GM12878 (cell line): ENCODE data around the gene VEZF1. TPM values are rescaled to one million over a fixed set of nuclear protein-coding genes. Genes with fewer than 3 reads are reported as not detected.

Experiments used
- ATAC-seq: fragments of 200-7000 bp; cut with Tn5 transposase; 3 replicates; pipeline ENCODE4 v1.9.1; 2020; ENCODE audit warnings: mild to moderate bottlenecking, moderate library complexity
- BruUV-seq: library from RNA; stranded (reverse); fragments of 400-500 nt; replicated peaks from 2 replicates; lab custom pipeline; 2021; lab: Mats Ljungman, UMichigan
- CTCF ChIA-PET: fragments of 300-600 bp; sonication (Branson Sonifier 250); formaldehyde crosslinking; extraction: SDS; loops from one replicate; lab custom pipeline; 2021; ENCODE audit warnings: inconsistent platforms; lab: Yijun Ruan, JAX
- POLR2A ChIA-PET: fragments of 350-600 bp; formaldehyde crosslinking; extraction: SDS; loops from one replicate; lab custom pipeline; 2021; ENCODE audit warnings: inconsistent platforms; lab: Charles Lee
- RAD21 ChIA-PET: fragments of 300-600 bp; sonication (Branson Sonifier 250); formaldehyde crosslinking; loops from one replicate; lab custom pipeline; 2023; ENCODE audit warnings: antibody characterized with exemption; ENCODE audit not compliant: unreplicated experiment; lab: Charles Lee
- SMC1A ChIA-PET: fragments of 300-600 bp; sonication (Branson Sonifier 250); formaldehyde crosslinking; loops from one replicate; lab custom pipeline; 2023; ENCODE audit not compliant: unreplicated experiment, uncharacterized antibody; lab: Charles Lee
- DNase-seq: peaks from one replicate; pipeline ENCODE4 v3.0.0-alpha.2; 2011; ENCODE audit warnings: low read depth, low spot score
- FAIRE-seq: peaks from 3 replicates; lab custom pipeline; 2011; peaks lifted over from hg19 to GRCh38; lab: Jason Lieb, UNC
- H2AFZ ChIP-seq: 2 replicates; pipeline ENCODE4 v1.6.0; 2011; ENCODE audit warnings: low read depth, low read length, control low read depth; ENCODE audit not compliant: control insufficient read depth
- H3K27ac ChIP-seq: 2 replicates; pipeline ENCODE4 v1.5.1; 2011; ENCODE audit warnings: control low read depth; ENCODE audit not compliant: control insufficient read depth, insufficient read depth
- H3K27me3 ChIP-seq, 2 experiments: replicated peaks in 1 of 2; 2 replicates each; pipeline versions ENCODE4 v1.6.0 to v1.6.1; 2011; ENCODE audit warnings: low read length in 1 of 2; ENCODE audit not compliant: control insufficient read depth in 2 of 2, insufficient read depth in 2 of 2
- H3K36me3 ChIP-seq, 2 experiments: 2 replicates each; pipeline ENCODE4 v1.5.1; 2011; ENCODE audit warnings: low read length in 1 of 2; ENCODE audit not compliant: control insufficient read depth in 2 of 2, insufficient read depth in 2 of 2
- H3K4me1 ChIP-seq: 2 replicates; pipeline ENCODE4 v1.6.1; 2011; ENCODE audit warnings: mild to moderate bottlenecking, low read length, moderate library complexity, mixed read lengths; ENCODE audit not compliant: control insufficient read depth, insufficient read depth
- H3K4me2 ChIP-seq: 2 replicates; pipeline ENCODE4 v1.6.0; 2011; ENCODE audit warnings: control low read depth; ENCODE audit not compliant: control insufficient read depth, insufficient read depth
- H3K4me3 ChIP-seq: fragments of 200-600 bp; sonication (generic); 2 replicates; pipeline ENCODE4 v1.5.1; 2016
- H3K79me2 ChIP-seq: 2 replicates; pipeline ENCODE4 v1.6.0; 2011; ENCODE audit warnings: low read length; ENCODE audit not compliant: control insufficient read depth, insufficient read depth
- H3K9ac ChIP-seq: 2 replicates; pipeline ENCODE4 v1.8.0; 2011; ENCODE audit warnings: low read length, control low read depth, mixed read lengths; ENCODE audit not compliant: control insufficient read depth, insufficient read depth
- H3K9me3 ChIP-seq: replicated peaks from 3 replicates; pipeline ENCODE4 v1.5.1; 2011; ENCODE audit warnings: mild to moderate bottlenecking, low read length; ENCODE audit not compliant: control insufficient read depth, insufficient read depth
- H4K20me1 ChIP-seq: 2 replicates; pipeline ENCODE4 v1.6.0; 2011; ENCODE audit not compliant: control insufficient read depth, insufficient read depth
- BACH1 ChIP-seq: fragments of 450-650 bp; IDR thresholded peaks from 2 replicates; pipeline ENCODE4 v1.6.1; 2017; ENCODE audit warnings: mild to moderate bottlenecking, borderline replicate concordance
- DPF2 ChIP-seq: fragments of 450-650 bp; IDR thresholded peaks from 2 replicates; pipeline ENCODE4 v1.6.1; 2017; ENCODE audit warnings: mild to moderate bottlenecking
- EGR1 ChIP-seq, 2 experiments: IDR thresholded peaks; 1 replicate in 1 of 2; 2 replicates in 1 of 2; pipeline ENCODE4 v1.6.1; 2011 to 2012; ENCODE audit warnings: low read depth in 2 of 2, low read length in 2 of 2, borderline replicate concordance in 1 of 2, mild to moderate bottlenecking in 1 of 2, moderate library complexity in 1 of 2
- ETV6 ChIP-seq, 2 experiments: fragments of 450-650 bp in 1 of 2; IDR thresholded peaks in 1 of 2; conservative IDR thresholded peaks in 1 of 2; 2 replicates each; pipeline ENCODE4 v1.6.1; 2014; ENCODE audit warnings: antibody characterized with exemption in 1 of 2, borderline replicate concordance in 1 of 2, low read depth in 1 of 2, mild to moderate bottlenecking in 1 of 2, moderate library complexity in 1 of 2
- FOXK2 ChIP-seq: fragments of 450-650 bp; IDR thresholded peaks from 2 replicates; pipeline ENCODE4 v1.6.1; 2017; ENCODE audit warnings: mild to moderate bottlenecking, moderate library complexity
- HDAC6 ChIP-seq: fragments of 200-600 bp; sonication (generic); IDR thresholded peaks from one replicate; pipeline ENCODE4 v1.8.0; 2017; ENCODE audit warnings: antibody characterized with exemption; ENCODE audit not compliant: unreplicated experiment
- IKZF1 ChIP-seq: fragments of 450-650 bp; conservative IDR thresholded peaks from 2 replicates; pipeline ENCODE4 v1.6.1; 2017; ENCODE audit warnings: antibody characterized with exemption, mild to moderate bottlenecking
- JUNB ChIP-seq: IDR thresholded peaks from 2 replicates; pipeline ENCODE4 v1.6.1; 2016; ENCODE audit warnings: antibody characterized with exemption, mild to moderate bottlenecking
- JUND ChIP-seq: IDR thresholded peaks from 2 replicates; pipeline ENCODE4 v1.6.1; 2012; ENCODE audit warnings: low read depth, mild to moderate bottlenecking, low read length, improper control_type of control experiment, moderate library complexity
- MXI1 ChIP-seq: fragments of 150-350 bp; IDR thresholded peaks from 2 replicates; pipeline ENCODE4 v1.6.1; 2011; ENCODE audit warnings: low read depth, mild to moderate bottlenecking, inconsistent platforms, low read length, improper control_type of control experiment
- POLR2AphosphoS5 ChIP-seq: IDR thresholded peaks from 2 replicates; pipeline ENCODE4 v1.6.1; 2011; ENCODE audit warnings: mild to moderate bottlenecking, low read length, inconsistent platforms
- RELA ChIP-seq: fragments of 450-650 bp; IDR thresholded peaks from 2 replicates; pipeline ENCODE4 v1.8.0; 2014; ENCODE audit warnings: borderline replicate concordance; ENCODE audit not compliant: partially characterized antibody
- SMARCA5 ChIP-seq: fragments of 450-650 bp; IDR thresholded peaks from 2 replicates; pipeline ENCODE4 v1.6.1; 2017; ENCODE audit warnings: mild to moderate bottlenecking
- YY1 ChIP-seq: IDR thresholded peaks from 2 replicates; pipeline ENCODE4 v1.6.1; 2011; ENCODE audit warnings: low read depth, mild to moderate bottlenecking, low read length
- ZBED1 ChIP-seq: IDR thresholded peaks from 2 replicates; pipeline ENCODE4 v1.6.1; 2016; ENCODE audit warnings: borderline replicate concordance
- ZZZ3 ChIP-seq: IDR thresholded peaks from 2 replicates; pipeline ENCODE4 v1.6.1; 2011; ENCODE audit warnings: low read depth; ENCODE audit not compliant: control insufficient read depth, insufficient read length
- WGBS: methylation state at CpG from one replicate; pipeline ENCODE4 v1.1.6; 2016; ENCODE audit warnings: low lambda C conversion rate; ENCODE audit not compliant: insufficient replicate concordance, insufficient coverage; ENCODE audit errors: missing lambda C conversion rate; 5-methylcytosine and 5-hydroxymethylcytosine counted together
- in situ Hi-C: fragments of 300-500 bp; cut with MboI; formaldehyde crosslinking; loops from 9 replicates; pipeline ENCODE4 v1.14.3; 2018; ENCODE audit warnings: mixed read lengths
- intact Hi-C: fragments of 100-400 bp; cut with micrococcal nuclease; formaldehyde crosslinking; loops from one replicate; pipeline ENCODE4 v1.14.2; 2022; ENCODE audit not compliant: unreplicated experiment
- polyA plus RNA-seq, 11 experiments: library from polyadenylated mRNA; depleted of rRNA in 4 of 11; unstranded in 6 of 11; stranded (reverse) in 5 of 11; fragments of >200 nt; fragmentation: Nextera tagmentation in 4 of 11; fragmentation: Illumina TruSeq in 1 of 11; extraction: Ambion mirVana in 4 of 11; extraction: Trizol in 1 of 11; gene quantifications; 1 replicate in 1 of 11; 2 replicates in 10 of 11; pipeline versions ENCODE4 v1.2.1 to v1.2.3, GENCODE V29; 2011 to 2016; ENCODE audit warnings: inconsistent platforms in 2 of 11, missing spikeins in 2 of 11, low read depth in 1 of 11
- total RNA-seq, 4 experiments: library from RNA; depleted of rRNA in 3 of 4; stranded (reverse); fragments of >200 nt in 3 of 4; fragmentation: Illumina TruSeq in 1 of 4; extraction: Trizol in 1 of 4; gene quantifications; 2 replicates each; pipeline versions ENCODE4 v1.2.1 to v1.2.3, GENCODE V29; 2013 to 2021
- TF ChIP-seq, protein P1 (sequence below): fragments of 450-650 bp; IDR thresholded peaks from 2 replicates; pipeline ENCODE4 v1.6.1; 2014; ENCODE audit warnings: mild to moderate bottlenecking
- TF ChIP-seq, protein P2 (sequence below): fragments of 450-650 bp; IDR thresholded peaks from 2 replicates; pipeline ENCODE4 v1.6.1; 2016; ENCODE audit warnings: mild to moderate bottlenecking

VEZF1 gene
- total and polyA plus RNA-seq, 10 of the 15 experiments (the other 5 are each of a cell fraction or from before 2014, with no cell fraction given) = 9.5 to 28.2 (median 20.3) TPM

- Histone ChIP-seq H3K27ac (no peak overlapping the region), H3K4me2 (peak overlapping the region; percentile 28; the same call in 1 of the 2 replicates), H3K9ac (no peak overlapping the region), H3K9me3 (no peaks in the 10 kb centered on the region), H3K79me2 (no peaks in the 10 kb centered on the region), H3K27me3 (no peaks in the 10 kb centered on the region), H2AFZ (no peak overlapping the region), H3K4me1 (peaks cover 45% of the 10 kb centered on the region), H3K4me3 (no peak overlapping the region), H4K20me1 (no peaks in the 10 kb centered on the region; the same call in 1 of the 2 replicates), H3K36me3 (no peaks in the 10 kb centered on the region)
- ChIA-PET CTCF (interaction anchor here (0.7 to 9.5 kb wide), 10 partner anchors 9 to 59 kb away, joined by 3 to 77 read pairs (median 6); partner anchors contain the start of gene CUEDC1), RAD21 (interaction anchor here (0.7 to 5.2 kb wide), 7 partner anchors 10 to 59 kb away, joined by 3 to 86 read pairs (median 18); partner anchors contain the start of genes CUEDC1 and VEZF1), POLR2A (interaction anchor here (0.7 to 5.3 kb wide), 9 partner anchors 8 to 81 kb away, joined by 3 to 51 read pairs (median 8); no protein-coding TSS in a partner anchor), SMC1A (interaction anchor here (0.7 to 8.2 kb wide), 15 partner anchors 9 to 82 kb away, joined by 3 to 138 read pairs (median 7); partner anchors contain the start of gene CUEDC1)
- WGBS = 25% methylated on average over 5 of the region's 5 CpGs
- intact Hi-C loops = no loop called here
- no TSS peak for BruUV-seq
- ATAC-seq = peak; percentile 54
- FAIRE-seq = no peak
- peak; percentile 27 for DNase-seq
- in situ Hi-C loops = no loop called here
- TF ChIP-seq SMARCA5 = no peak
- TF ChIP-seq BACH1 = peak; percentile 17; the same call in 1 of the 2 replicates
- TF ChIP-seq JUNB = no peak; the same call in 1 of the 2 replicates
- peak; percentile 26; the same call in 1 of the 2 replicates for TF ChIP-seq JUND
- TF ChIP-seq FOXK2 = 0 out of 2 replicates have a peak, but pooled peaks have one; percentile 25
- TF ChIP-seq, protein P1, sequence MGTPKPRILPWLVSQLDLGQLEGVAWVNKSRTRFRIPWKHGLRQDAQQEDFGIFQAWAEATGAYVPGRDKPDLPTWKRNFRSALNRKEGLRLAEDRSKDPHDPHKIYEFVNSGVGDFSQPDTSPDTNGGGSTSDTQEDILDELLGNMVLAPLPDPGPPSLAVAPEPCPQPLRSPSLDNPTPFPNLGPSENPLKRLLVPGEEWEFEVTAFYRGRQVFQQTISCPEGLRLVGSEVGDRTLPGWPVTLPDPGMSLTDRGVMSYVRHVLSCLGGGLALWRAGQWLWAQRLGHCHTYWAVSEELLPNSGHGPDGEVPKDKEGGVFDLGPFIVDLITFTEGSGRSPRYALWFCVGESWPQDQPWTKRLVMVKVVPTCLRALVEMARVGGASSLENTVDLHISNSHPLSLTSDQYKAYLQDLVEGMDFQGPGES = no peak
- TF ChIP-seq EGR1 (IDR thresholded peaks at IDR 0.05; ENCODE audit: borderline replicate concordance in 1 of 2, low read depth in 2 of 2, low read length in 2 of 2) = peak in 1 of 2 experiments; percentile 73; a peak in 1 of 3 replicates
- no peak for TF ChIP-seq HDAC6
- no peak for TF ChIP-seq ETV6 (conservative IDR thresholded peaks at IDR 0.05 in 1 of 2, IDR thresholded peaks at IDR 0.05 in 1 of 2; ENCODE audit: borderline replicate concordance in 1 of 2, low read depth in 1 of 2)
- TF ChIP-seq ZZZ3 = no peak
- TF ChIP-seq IKZF1 = peak; percentile 35
- no peak for TF ChIP-seq POLR2AphosphoS5
- 0 out of 2 replicates have a peak, but pooled peaks have one; percentile 34 for TF ChIP-seq DPF2
- no peak for TF ChIP-seq RELA
- no peak for TF ChIP-seq YY1
- no peak for TF ChIP-seq ZBED1
- TF ChIP-seq MXI1 = no peak
- TF ChIP-seq, protein P2, sequence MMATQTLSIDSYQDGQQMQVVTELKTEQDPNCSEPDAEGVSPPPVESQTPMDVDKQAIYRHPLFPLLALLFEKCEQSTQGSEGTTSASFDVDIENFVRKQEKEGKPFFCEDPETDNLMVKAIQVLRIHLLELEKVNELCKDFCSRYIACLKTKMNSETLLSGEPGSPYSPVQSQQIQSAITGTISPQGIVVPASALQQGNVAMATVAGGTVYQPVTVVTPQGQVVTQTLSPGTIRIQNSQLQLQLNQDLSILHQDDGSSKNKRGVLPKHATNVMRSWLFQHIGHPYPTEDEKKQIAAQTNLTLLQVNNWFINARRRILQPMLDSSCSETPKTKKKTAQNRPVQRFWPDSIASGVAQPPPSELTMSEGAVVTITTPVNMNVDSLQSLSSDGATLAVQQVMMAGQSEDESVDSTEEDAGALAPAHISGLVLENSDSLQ = no peak
These were observed 47.3 kb downstream of the VEZF1 start for GRCh38 chr17:57940653-57941329.
